ENCODE data around the gene SLC23A2. TPM values are rescaled to one million over a fixed set of nuclear protein-coding genes. Genes with fewer than 3 reads are reported as not detected.

SLC23A2 gene
- total RNA-seq, 1 experiment from 2014 or later, result 16.3 TPM

GRCh38 chr20:4813076-4813862 is 188.0 kb downstream of the SLC23A2 start:
- POLR2A ChIA-PET, result no interaction called here
- H3K9ac ChIP-seq (ENCODE audit: low read length), result no peak overlapping the region
- no peaks in the 10 kb centered on the region for H3K36me3 ChIP-seq (ENCODE audit: control insufficient read depth in 1 of 2, insufficient read depth in 2 of 2, low read length in 2 of 2)
- RAD21 ChIA-PET (ENCODE audit: low non-redundant PET in 1 of 2, low total read pairs in 2 of 2, uncharacterized antibody in 2 of 2, unreplicated experiment in 2 of 2), result no interaction called here
- no peaks in the 10 kb centered on the region for H3K79me2 ChIP-seq (ENCODE audit: insufficient read depth, low read length)
- H3K27me3 ChIP-seq (ENCODE audit: insufficient read depth, low read length), result no peaks in the 10 kb centered on the region
- H3K27ac ChIP-seq (ENCODE audit: low read depth, low read length), result no peak overlapping the region
- no peak overlapping the region for H3K4me2 ChIP-seq (ENCODE audit: low read length)
- H3K4me3 ChIP-seq (replicated peaks in 1 of 2; ENCODE audit: low read depth in 1 of 2, low read length in 2 of 2), result no peak overlapping the region
- no peaks in the 10 kb centered on the region for H3K9me3 ChIP-seq (ENCODE audit: control insufficient read depth in 1 of 2, insufficient read depth in 1 of 2, low read depth in 1 of 2, low read length in 2 of 2)
- BruUV-seq (replicated peaks), result no TSS peak
- TF ChIP-seq RAD21 (IDR thresholded peaks at IDR 0.05; ENCODE audit: low read depth), result no peak
- no peak for TF ChIP-seq CTCF (IDR thresholded peaks at IDR 0.05 in 2 of 3, conservative IDR thresholded peaks at IDR 0.05 in 1 of 3; ENCODE audit: borderline replicate concordance in 1 of 3, insufficient read depth in 1 of 3, low read depth in 2 of 3, low read length in 2 of 3)
- TF ChIP-seq EZH2 (IDR thresholded peaks at IDR 0.05), result no peak
- TF ChIP-seq, protein P1, sequence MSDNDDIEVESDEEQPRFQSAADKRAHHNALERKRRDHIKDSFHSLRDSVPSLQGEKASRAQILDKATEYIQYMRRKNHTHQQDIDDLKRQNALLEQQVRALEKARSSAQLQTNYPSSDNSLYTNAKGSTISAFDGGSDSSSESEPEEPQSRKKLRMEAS (IDR thresholded peaks at IDR 0.05), result no peak
- TF ChIP-seq EGR1 (IDR thresholded peaks at IDR 0.05; ENCODE audit: low read depth), result no peak
- no peak for TF ChIP-seq EZH2phosphoT487 (IDR thresholded peaks at IDR 0.05; ENCODE audit: borderline replicate concordance)
- TF ChIP-seq REST (IDR thresholded peaks at IDR 0.05; ENCODE audit: low read depth), result no peak
- TF ChIP-seq, protein P2, sequence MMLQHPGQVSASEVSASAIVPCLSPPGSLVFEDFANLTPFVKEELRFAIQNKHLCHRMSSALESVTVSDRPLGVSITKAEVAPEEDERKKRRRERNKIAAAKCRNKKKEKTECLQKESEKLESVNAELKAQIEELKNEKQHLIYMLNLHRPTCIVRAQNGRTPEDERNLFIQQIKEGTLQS (IDR thresholded peaks at IDR 0.05), result no peak
- TF ChIP-seq FOSL1 (IDR thresholded peaks at IDR 0.05; ENCODE audit: low read depth), result no peak
- TF ChIP-seq SIN3A (IDR thresholded peaks at IDR 0.05; ENCODE audit: low read depth), result no peak
- TF ChIP-seq SRF (IDR thresholded peaks at IDR 0.05; ENCODE audit: low read depth), result no peak
- no peak for TF ChIP-seq POLR2A (IDR thresholded peaks at IDR 0.05; ENCODE audit: borderline replicate concordance, extremely low read depth, insufficient read depth, insufficient read length)
- TF ChIP-seq ZBTB33 (IDR thresholded peaks at IDR 0.05; ENCODE audit: extremely low read depth, insufficient replicate concordance, low read length), result no peak
- TF ChIP-seq JUND (IDR thresholded peaks at IDR 0.05), result no peak
- no peak for TF ChIP-seq YY1 (IDR thresholded peaks at IDR 0.05; ENCODE audit: extremely low read depth, insufficient replicate concordance, low read depth, low read length)
- no peak for TF ChIP-seq CEBPB (IDR thresholded peaks at IDR 0.05; ENCODE audit: low read depth)
- TF ChIP-seq POLR2AphosphoS5 (IDR thresholded peaks at IDR 0.05; ENCODE audit: low read depth, low read length), result no peak
- no peak for TF ChIP-seq SP1 (IDR thresholded peaks at IDR 0.05; ENCODE audit: low read depth)
- no peak for TF ChIP-seq ELF1 (IDR thresholded peaks at IDR 0.05; ENCODE audit: borderline replicate concordance, low read depth)
- TF ChIP-seq ZFX (IDR thresholded peaks at IDR 0.05), result no peak
- H2AFZ ChIP-seq (ENCODE audit: low read depth, low read length, poor library complexity, severe bottlenecking), result no peak overlapping the region
- ATAC-seq (no peak), DNase-seq (ENCODE audit: low read depth, low spot score) (no peak)
- no peaks in the 10 kb centered on the region for H4K20me1 ChIP-seq (ENCODE audit: insufficient read depth)
- peaks cover 2 to 6% of the 10 kb centered on the region in 2 experiments; a peak in 1 of 4 replicates for H3K4me1 ChIP-seq (ENCODE audit: control insufficient read depth in 1 of 2, insufficient read depth in 2 of 2, low read length in 2 of 2)
- H3K9me2 ChIP-seq (ENCODE audit: insufficient read depth), result no peaks in the 10 kb centered on the region
- intact Hi-C loops (cut with micrococcal nuclease), result no loop called here
- CTCF ChIA-PET, result no interaction called here
